ENCODE results near the gene KIAA0408.

Gene KIAA0408

GRCh38 chr6:127459231-127459641, at the start of gene KIAA0408:
KIAA0408 (minus strand) TSS chr6:127459389; CDS start chr6:127453981, 5,408 bp downstream.
- no peak for TF ChIP-seq ZFX (IDR thresholded peaks at IDR 0.05; ENCODE audit: borderline replicate concordance)
- no peak for TF ChIP-seq CTCF (IDR thresholded peaks at IDR 0.05)
- peak within 1 kb of the TSS; percentile 81 for H3K27ac ChIP-seq

GRCh38 chr6:127506894-127507293, 47.7 kb upstream of the KIAA0408 start:
- no peak overlapping the region for H3K27ac ChIP-seq
- TF ChIP-seq ZFX (IDR thresholded peaks at IDR 0.05; ENCODE audit: borderline replicate concordance) (no peak), CTCF (IDR thresholded peaks at IDR 0.05) (no peak)

- H3K27ac ChIP-seq, result no peak overlapping the region
- TF ChIP-seq ZFX (IDR thresholded peaks at IDR 0.05; ENCODE audit: borderline replicate concordance) (no peak), CTCF (IDR thresholded peaks at IDR 0.05) (no peak)
Measured at GRCh38 chr6:127503022-127503421, 43.8 kb upstream of the KIAA0408 start.

- no peak for TF ChIP-seq CTCF (IDR thresholded peaks at IDR 0.05)
- no peak for TF ChIP-seq ZFX (IDR thresholded peaks at IDR 0.05; ENCODE audit: borderline replicate concordance)
Measured at GRCh38 chr6:127497410-127497809, 38.2 kb upstream of the KIAA0408 start.

GRCh38 chr6:127496471-127496870, 37.3 kb upstream of the KIAA0408 start:
- TF ChIP-seq ZFX (IDR thresholded peaks at IDR 0.05; ENCODE audit: borderline replicate concordance) (no peak), CTCF (IDR thresholded peaks at IDR 0.05) (no peak)
- no peak overlapping the region for H3K27ac ChIP-seq

More at GRCh38 chr6:127497410-127497809, 38.2 kb upstream of the KIAA0408 start:
- no peak overlapping the region for H3K27ac ChIP-seq

GRCh38 chr6:127494240-127494767, 35.1 kb upstream of the KIAA0408 start:
- no peak for TF ChIP-seq ZFX (IDR thresholded peaks at IDR 0.05; ENCODE audit: borderline replicate concordance)
- TF ChIP-seq CTCF (IDR thresholded peaks at IDR 0.05), result no peak

GRCh38 chr6:127489248-127489647, 30.1 kb upstream of the KIAA0408 start:
- no peak overlapping the region for H3K27ac ChIP-seq
- TF ChIP-seq CTCF (IDR thresholded peaks at IDR 0.05), result no peak
- TF ChIP-seq ZFX (IDR thresholded peaks at IDR 0.05; ENCODE audit: borderline replicate concordance), result no peak

More at GRCh38 chr6:127494240-127494767, 35.1 kb upstream of the KIAA0408 start:
- H3K27ac ChIP-seq, result no peak overlapping the region

Data from 22Rv1 (cell line).